IMR-90 (cell line): ENCODE measurements around the gene B3GNT5. TPM values are rescaled to one million over a fixed set of nuclear protein-coding genes. Genes with fewer than 3 reads are reported as not detected.

Experiments
- ATAC-seq: fragments of 200-7000 bp; cut with Tn5 transposase; 2 replicates; pipeline ENCODE4 v1.9.1; 2020; ENCODE audit warnings: low read depth, mild to moderate bottlenecking, moderate library complexity
- BruUV-seq: library from RNA; stranded (reverse); fragments of 400-500 nt; replicated peaks from 2 replicates; lab custom pipeline; 2021; lab: Mats Ljungman, UMichigan
- CTCF ChIA-PET: fragments of 300-600 bp; formaldehyde crosslinking; extraction: SDS; loops from one replicate; lab custom pipeline; 2021; ENCODE audit warnings: antibody characterized with exemption; lab: Yijun Ruan, JAX
- POLR2A ChIA-PET: fragments of 300-600 bp; sonication (Branson Sonifier 250); formaldehyde crosslinking; loops from one replicate; lab custom pipeline; 2022; ENCODE audit warnings: antibody characterized with exemption; ENCODE audit not compliant: unreplicated experiment; lab: Charles Lee
- DNase-seq: peaks from one replicate; pipeline ENCODE4 v3.0.0; 2013
- H2AFZ ChIP-seq: replicated peaks from 2 replicates; pipeline ENCODE3; 2013; ENCODE audit warnings: low read length, mild to moderate bottlenecking; ENCODE audit not compliant: poor library complexity
- H2AK5ac ChIP-seq: 2 replicates; pipeline ENCODE4 v1.6.1; 2013; ENCODE audit warnings: low read depth, low read length, inconsistent platforms
- H2AK9ac ChIP-seq: replicated peaks from 2 replicates; pipeline ENCODE3; 2013; ENCODE audit warnings: mild to moderate bottlenecking, low read depth, low read length, moderate library complexity; ENCODE audit not compliant: poor library complexity
- H2BK120ac ChIP-seq: 2 replicates; pipeline ENCODE4 v1.6.1; 2013; ENCODE audit warnings: low read depth, low read length, inconsistent platforms
- H2BK15ac ChIP-seq: 3 replicates; pipeline ENCODE4 v1.6.1; 2013; ENCODE audit warnings: low read depth, low read length, inconsistent platforms
- H2BK20ac ChIP-seq: 2 replicates; pipeline ENCODE4 v1.6.1; 2013; ENCODE audit warnings: low read depth, mild to moderate bottlenecking, inconsistent platforms, low read length, moderate library complexity
- H2BK5ac ChIP-seq: 2 replicates; pipeline ENCODE4 v1.6.1; 2013; ENCODE audit warnings: mild to moderate bottlenecking, low read depth, low read length, inconsistent platforms; ENCODE audit not compliant: poor library complexity, severe bottlenecking
- H3K14ac ChIP-seq: replicated peaks from 2 replicates; pipeline ENCODE4 v1.6.1; 2013; ENCODE audit warnings: low read depth, low read length, inconsistent platforms
- H3K18ac ChIP-seq: 2 replicates; pipeline ENCODE4 v1.6.1; 2013; ENCODE audit warnings: low read depth, low read length, control low read depth
- H3K23ac ChIP-seq: 2 replicates; pipeline ENCODE4 v1.6.1; 2013; ENCODE audit warnings: low read depth, low read length, inconsistent platforms
- H3K27ac ChIP-seq: 2 replicates; pipeline ENCODE4 v1.5.1; 2013; ENCODE audit warnings: mild to moderate bottlenecking, control low read depth, low read length; ENCODE audit not compliant: insufficient read depth
- H3K27me3 ChIP-seq: 2 replicates; pipeline ENCODE4 v1.6.1; 2013; ENCODE audit warnings: low read length; ENCODE audit not compliant: control insufficient read depth, insufficient read depth
- H3K36me3 ChIP-seq: 2 replicates; pipeline ENCODE4 v1.6.1; 2013; ENCODE audit warnings: low read length, mixed read lengths; ENCODE audit not compliant: control insufficient read depth, insufficient read depth
- H3K4ac ChIP-seq: 2 replicates; pipeline ENCODE4 v1.6.1; 2013; ENCODE audit warnings: low read depth, low read length, inconsistent platforms
- H3K4me1 ChIP-seq: 2 replicates; pipeline ENCODE4 v1.6.1; 2013; ENCODE audit warnings: low read length, mixed read lengths; ENCODE audit not compliant: control insufficient read depth, insufficient read depth
- H3K4me2 ChIP-seq: 2 replicates; pipeline ENCODE4 v1.6.1; 2013; ENCODE audit warnings: low read depth, mild to moderate bottlenecking, control low read depth, low read length, moderate library complexity
- H3K4me3 ChIP-seq: 2 replicates; pipeline ENCODE4 v1.5.1; 2013; ENCODE audit warnings: low read depth, mild to moderate bottlenecking, control low read depth, low read length, moderate library complexity; ENCODE audit not compliant: insufficient read depth
- H3K56ac ChIP-seq: 2 replicates; pipeline ENCODE4 v1.6.1; 2013; ENCODE audit warnings: low read length, inconsistent platforms; ENCODE audit not compliant: insufficient read depth; ENCODE audit errors: extremely low read depth
- H3K79me1 ChIP-seq, 2 experiments: 2 replicates each; pipeline ENCODE4 v1.6.1; 2013; ENCODE audit warnings: low read length in 2 of 2, inconsistent platforms in 1 of 2, low read depth in 1 of 2
- H3K9ac ChIP-seq: 2 replicates; pipeline ENCODE4 v1.6.1; 2013; ENCODE audit warnings: low read depth, low read length, control low read depth
- H3K9me1 ChIP-seq: 2 replicates; pipeline ENCODE4 v1.6.1; 2013; ENCODE audit warnings: low read length, inconsistent platforms; ENCODE audit not compliant: insufficient read depth
- H3K9me3 ChIP-seq: 2 replicates; pipeline ENCODE4 v1.6.1; 2013; ENCODE audit warnings: low read length; ENCODE audit not compliant: control insufficient read depth, insufficient read depth
- H4K20me1 ChIP-seq: 2 replicates; pipeline ENCODE4 v1.6.1; 2013; ENCODE audit warnings: low read length, inconsistent platforms; ENCODE audit not compliant: insufficient read depth
- H4K5ac ChIP-seq: 2 replicates; pipeline ENCODE4 v1.6.1; 2013; ENCODE audit warnings: mild to moderate bottlenecking, low read depth, low read length, control low read depth
- H4K8ac ChIP-seq, 2 experiments: 2 replicates each; pipeline ENCODE4 v1.6.1; 2013; ENCODE audit warnings: low read depth in 2 of 2, low read length in 2 of 2, control low read depth in 1 of 2, inconsistent platforms in 1 of 2
- H4K91ac ChIP-seq: 2 replicates; pipeline ENCODE4 v1.6.1; 2013; ENCODE audit warnings: low read depth, low read length, inconsistent platforms; ENCODE audit not compliant: insufficient read depth
- BHLHE40 ChIP-seq: fragments of 150-350 bp; IDR thresholded peaks from 2 replicates; pipeline ENCODE4 v1.6.1; 2016; ENCODE audit warnings: mild to moderate bottlenecking, low read depth, low read length
- CEBPB ChIP-seq: IDR thresholded peaks from 2 replicates; pipeline ENCODE4 v1.6.1; 2012; ENCODE audit warnings: low read depth, low read length, improper control_type of control experiment
- CTCF ChIP-seq: conservative IDR thresholded peaks from 2 replicates; pipeline ENCODE4 v1.5.1; 2012; ENCODE audit warnings: mild to moderate bottlenecking, low read depth, low read length, improper control_type of control experiment
- ELK1 ChIP-seq: fragments of 150-350 bp; IDR thresholded peaks from 2 replicates; pipeline ENCODE4 v1.6.1; 2016; ENCODE audit warnings: low read depth, mild to moderate bottlenecking, low read length, moderate library complexity, borderline replicate concordance
- FOS ChIP-seq: fragments of 150-350 bp; IDR thresholded peaks from 2 replicates; pipeline ENCODE4 v1.6.1; 2016; ENCODE audit warnings: low read depth, low read length
- MAFK ChIP-seq: IDR thresholded peaks from 2 replicates; pipeline ENCODE4 v1.6.1; 2012; ENCODE audit warnings: low read depth, low read length, improper control_type of control experiment
- MAZ ChIP-seq: IDR thresholded peaks from 2 replicates; pipeline ENCODE4 v1.6.1; 2012; ENCODE audit warnings: low read depth, mild to moderate bottlenecking, low read length, improper control_type of control experiment, moderate library complexity, borderline replicate concordance
- NFE2L2 ChIP-seq: fragments of 150-350 bp; IDR thresholded peaks from 2 replicates; pipeline ENCODE4 v1.6.1; 2016; ENCODE audit warnings: low read depth, mild to moderate bottlenecking, low read length
- RAD21 ChIP-seq: IDR thresholded peaks from 2 replicates; pipeline ENCODE4 v1.6.1; 2012; ENCODE audit warnings: low read length, improper control_type of control experiment
- USF2 ChIP-seq: fragments of 150-350 bp; IDR thresholded peaks from 2 replicates; pipeline ENCODE4 v1.6.1; 2017; ENCODE audit warnings: mild to moderate bottlenecking, antibody characterized with exemption, low read length, low read depth
- whole genome bisulfite sequencing, 2 experiments: methylation state at CpG; one replicate each; pipeline versions ENCODE4 v1.1.5 to v1.1.7; 2013; ENCODE audit warnings: missing lambda C conversion rate in 2 of 2; ENCODE audit not compliant: insufficient read length in 1 of 2; ENCODE audit errors: extremely low coverage in 2 of 2; 5-methylcytosine and 5-hydroxymethylcytosine counted together
- dilution Hi-C: fragments of 300-500 bp; cut with HindIII; formaldehyde crosslinking; loops from one replicate; pipeline ENCODE4 v1.14.3; 2018; ENCODE audit warnings: low sequenced_read_pairs; ENCODE audit not compliant: unreplicated experiment
- in situ Hi-C: fragments of 300-500 bp; cut with MboI; formaldehyde crosslinking; loops from 3 replicates; pipeline ENCODE4 v1.14.3; 2019; ENCODE audit warnings: low sequenced_read_pairs, inconsistent platforms, mixed read lengths
- intact Hi-C: fragments of 100-400 bp; cut with micrococcal nuclease; formaldehyde crosslinking; loops from 2 replicates; pipeline ENCODE4 v1.10.0; 2022
- polyA plus RNA-seq, 3 experiments: library from polyadenylated mRNA; depleted of rRNA; stranded (reverse); fragments of >200 nt; gene quantifications; 2 replicates each; pipeline ENCODE4 v1.2.3, GENCODE V29; 2012; ENCODE audit warnings: low replicate concordance in 1 of 3
- total RNA-seq: library from RNA; depleted of rRNA; stranded (reverse); fragments of >200 nt; gene quantifications from 2 replicates; pipeline ENCODE4 v1.2.3, GENCODE V29; 2012

The B3GNT5 gene
- total and polyA plus RNA-seq, 2 of the 4 experiments (the other 2 are of a cell fraction): 1.6 to 3.4 TPM

- Histone ChIP-seq H4K91ac (no peak overlapping the region), H3K79me1 (no peaks in the 10 kb centered on the region)
Measured at GRCh38 chr3:183212565-183212964, 40.5 kb upstream of the B3GNT5 start.

More at GRCh38 chr3:183212565-183212964, 40.5 kb upstream of the B3GNT5 start:
- intact Hi-C loops (no loop called here), dilution Hi-C loops (no loop called here), in situ Hi-C loops (no loop called here)
- no peak overlapping the region for H2BK20ac ChIP-seq
- no peak overlapping the region for H2AFZ ChIP-seq
- no TSS peak for BruUV-seq
- TF ChIP-seq CEBPB (no peak), ELK1 (no peak), BHLHE40 (no peak), MAZ (no peak), CTCF (no peak), MAFK (no peak), FOS (no peak), RAD21 (no peak), USF2 (no peak), NFE2L2 (no peak)
- no peak overlapping the region for H2BK120ac ChIP-seq
- H3K36me3 ChIP-seq: no peaks in the 10 kb centered on the region
- no peaks in the 10 kb centered on the region for H3K4me1 ChIP-seq
- DNase-seq (no peak), ATAC-seq (no peak)
- H2BK5ac ChIP-seq: no peak overlapping the region
- H2AK9ac ChIP-seq: no peak overlapping the region
- 90% methylated on average over 2 of the region's 7 CpGs; no CpG with 5 or more reads in 1 of the 2 experiments for WGBS, 2 experiments
- no peak overlapping the region for H3K4ac ChIP-seq
- H2AK5ac ChIP-seq: no peak overlapping the region
- H3K9me1 ChIP-seq: no peaks in the 10 kb centered on the region
- H3K18ac ChIP-seq: no peak overlapping the region
- H3K23ac ChIP-seq: no peak overlapping the region
- H3K27ac ChIP-seq: no peak overlapping the region
- H3K56ac ChIP-seq: no peak overlapping the region
- H4K8ac ChIP-seq: no peak overlapping the region
- no peaks in the 10 kb centered on the region for H3K9me3 ChIP-seq
- H3K4me2 ChIP-seq: no peak overlapping the region
- ChIA-PET CTCF (no interaction called here), POLR2A (no interaction called here)
- H3K4me3 ChIP-seq: no peak overlapping the region
- H4K5ac ChIP-seq: no peak overlapping the region
- no peak overlapping the region for H3K14ac ChIP-seq
- H3K27me3 ChIP-seq: peaks cover 31% of the 10 kb centered on the region
- no peaks in the 10 kb centered on the region for H4K20me1 ChIP-seq
- no peak overlapping the region for H2BK15ac ChIP-seq
- H3K9ac ChIP-seq: no peak overlapping the region
